GM12864 (cell line): ENCODE results near the gene SMARCE1.

Experiments
- DNase-seq: peaks from one replicate; pipeline ENCODE4 v3.0.0-alpha.2; 2011; ENCODE audit warnings: low read depth
- H3K4me3 ChIP-seq: 2 replicates; pipeline ENCODE4 v1.5.1; 2011; ENCODE audit warnings: mild to moderate bottlenecking, low read depth, low read length, control low read depth
- TF ChIP-seq, protein P1 (sequence below): IDR thresholded peaks from 2 replicates; pipeline ENCODE4 v1.5.1; 2011; ENCODE audit warnings: low read depth, mild to moderate bottlenecking, moderate library complexity, low read length, control low read depth, inconsistent platforms; ENCODE audit errors: missing control alignments

Gene SMARCE1

GRCh38 chr17:40605306-40605705 lies 42.3 kb downstream of the SMARCE1 start:
- DNase-seq: no peak
- TF ChIP-seq, protein P1, sequence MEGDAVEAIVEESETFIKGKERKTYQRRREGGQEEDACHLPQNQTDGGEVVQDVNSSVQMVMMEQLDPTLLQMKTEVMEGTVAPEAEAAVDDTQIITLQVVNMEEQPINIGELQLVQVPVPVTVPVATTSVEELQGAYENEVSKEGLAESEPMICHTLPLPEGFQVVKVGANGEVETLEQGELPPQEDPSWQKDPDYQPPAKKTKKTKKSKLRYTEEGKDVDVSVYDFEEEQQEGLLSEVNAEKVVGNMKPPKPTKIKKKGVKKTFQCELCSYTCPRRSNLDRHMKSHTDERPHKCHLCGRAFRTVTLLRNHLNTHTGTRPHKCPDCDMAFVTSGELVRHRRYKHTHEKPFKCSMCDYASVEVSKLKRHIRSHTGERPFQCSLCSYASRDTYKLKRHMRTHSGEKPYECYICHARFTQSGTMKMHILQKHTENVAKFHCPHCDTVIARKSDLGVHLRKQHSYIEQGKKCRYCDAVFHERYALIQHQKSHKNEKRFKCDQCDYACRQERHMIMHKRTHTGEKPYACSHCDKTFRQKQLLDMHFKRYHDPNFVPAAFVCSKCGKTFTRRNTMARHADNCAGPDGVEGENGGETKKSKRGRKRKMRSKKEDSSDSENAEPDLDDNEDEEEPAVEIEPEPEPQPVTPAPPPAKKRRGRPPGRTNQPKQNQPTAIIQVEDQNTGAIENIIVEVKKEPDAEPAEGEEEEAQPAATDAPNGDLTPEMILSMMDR: no peak
- no peak overlapping the region for H3K4me3 ChIP-seq

- no peak overlapping the region for H3K4me3 ChIP-seq
- TF ChIP-seq, protein P1: no peak
- no peak for DNase-seq
Measured at GRCh38 chr17:40604327-40605080, 43.1 kb downstream of the SMARCE1 start.

GRCh38 chr17:40602445-40603443 lies 44.9 kb downstream of the SMARCE1 start:
- TF ChIP-seq, protein P1: no peak
- DNase-seq: peak; percentile 65
- no peak overlapping the region for H3K4me3 ChIP-seq

DNA sequence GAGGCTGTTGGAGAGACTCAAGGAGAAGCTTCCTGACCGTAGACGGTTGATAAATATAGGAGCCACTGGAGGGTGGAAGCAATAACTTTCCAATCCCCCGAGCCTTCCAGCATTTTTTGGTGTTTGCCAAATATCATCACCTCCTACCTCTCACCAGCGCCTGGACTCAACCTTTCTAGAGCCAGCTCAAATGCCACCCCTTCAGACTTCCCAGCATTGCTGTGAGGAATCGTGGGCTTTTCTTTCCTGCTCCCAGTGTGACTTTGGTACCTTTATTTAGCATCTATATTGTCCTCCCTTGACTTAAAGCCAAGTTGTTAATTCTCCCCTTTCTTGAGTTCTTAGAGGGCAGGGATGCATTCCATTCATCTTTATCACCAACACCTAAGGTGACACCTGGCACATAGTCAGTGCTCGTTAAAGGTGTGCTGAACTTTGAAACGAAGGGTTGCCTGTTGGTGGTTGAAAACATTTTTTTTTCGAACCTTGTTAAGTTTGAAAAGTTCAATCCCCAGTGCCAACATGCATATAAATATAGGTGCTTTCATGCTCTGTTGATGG lies 47.1 kb downstream of the SMARCE1 start:
- TF ChIP-seq, protein P1: no peak
- no peak for DNase-seq
- no peak overlapping the region for H3K4me3 ChIP-seq

DNA sequence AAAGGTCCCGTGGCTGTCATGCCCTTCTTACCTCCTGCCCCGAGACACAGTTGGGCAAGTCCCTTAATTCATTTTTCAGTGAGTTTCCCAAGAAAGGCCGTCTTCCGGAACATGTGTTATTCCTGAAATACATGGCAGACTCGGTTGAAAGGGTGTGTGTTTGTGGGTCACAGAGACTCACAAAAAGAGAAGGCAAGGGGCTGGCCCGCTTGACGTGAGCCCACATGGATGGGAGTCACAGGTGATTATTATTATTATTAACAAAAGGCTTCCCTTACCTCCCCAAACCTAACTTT lies 48.2 kb downstream of the SMARCE1 start:
- DNase-seq: no peak
- H3K4me3 ChIP-seq: no peak overlapping the region
- TF ChIP-seq, protein P1: no peak

GRCh38 chr17:40598619-40599467 lies 48.8 kb downstream of the SMARCE1 start:
- TF ChIP-seq, protein P1: no peak
- peak; percentile 92 for DNase-seq
- no peak overlapping the region for H3K4me3 ChIP-seq
